ENCODE data around the gene RPS24.
"Not testable (repeated sequence)": the region's sequence is repeated elsewhere in the genome, so short reads cannot be mapped to it uniquely, and the experiment has no call there.

Gene RPS24
- long read RNA-seq, donor 1, transcript RPS24-211 (1 exons, 2,146 nt): minor isoform, 728 of 5,458 reads
- long read RNA-seq, donor 1, transcript RPS24-207 (3 exons, 1,104 nt): minor isoform, 220 of 5,458 reads
- long read RNA-seq, donor 1, transcript RPS24-219 (6 exons, 684 nt): major isoform, 1,793 of 5,458 reads
- long read RNA-seq, donor 1, transcript RPS24-210 (4 exons, 1,008 nt): minor isoform, 208 of 5,458 reads
- long read RNA-seq, donor 1, partial matches to known transcripts: 1,513 of 5,458 reads
- long read RNA-seq, donor 1, other reads (novel, unspliced or antisense): 875 of 5,458 reads
- long read RNA-seq, donor 2, transcript RPS24-210 (4 exons, 1,008 nt): minor isoform, 99 of 3,356 reads
- long read RNA-seq, donor 2, transcript RPS24-219 (6 exons, 684 nt): major isoform, 1,171 of 3,356 reads
- long read RNA-seq, donor 2, transcript RPS24-207 (3 exons, 1,104 nt): minor isoform, 127 of 3,356 reads
- long read RNA-seq, donor 2, transcript RPS24-211 (1 exons, 2,146 nt): minor isoform, 439 of 3,356 reads
- long read RNA-seq, donor 2, partial matches to known transcripts: 937 of 3,356 reads
- long read RNA-seq, donor 2, other reads (novel, unspliced or antisense): 514 of 3,356 reads
- long read RNA-seq, donor 3, transcript RPS24-219 (6 exons, 684 nt): major isoform, 484 of 1,465 reads
- long read RNA-seq, donor 3, transcript RPS24-210 (4 exons, 1,008 nt): minor isoform, 54 of 1,465 reads
- long read RNA-seq, donor 3, transcript RPS24-207 (3 exons, 1,104 nt): minor isoform, 37 of 1,465 reads
- long read RNA-seq, donor 3, transcript RPS24-211 (1 exons, 2,146 nt): minor isoform, 274 of 1,465 reads
- long read RNA-seq, donor 3, partial matches to known transcripts: 347 of 1,465 reads
- long read RNA-seq, donor 3, other reads (novel, unspliced or antisense): 241 of 1,465 reads
- long read RNA-seq, donor 4, transcript RPS24-207 (3 exons, 1,104 nt): minor isoform, 148 of 2,781 reads
- long read RNA-seq, donor 4, transcript RPS24-210 (4 exons, 1,008 nt): minor isoform, 124 of 2,781 reads
- long read RNA-seq, donor 4, transcript RPS24-211 (1 exons, 2,146 nt): minor isoform, 331 of 2,781 reads
- long read RNA-seq, donor 4, transcript RPS24-219 (6 exons, 684 nt): major isoform, 853 of 2,781 reads
- long read RNA-seq, donor 4, partial matches to known transcripts: 805 of 2,781 reads
- long read RNA-seq, donor 4, other reads (novel, unspliced or antisense): 448 of 2,781 reads
- long read RNA-seq, donor 5, transcript RPS24-211 (1 exons, 2,146 nt): minor isoform, 636 of 3,424 reads
- long read RNA-seq, donor 5, transcript RPS24-214 (5 exons, 634 nt): minor isoform, 108 of 3,424 reads
- long read RNA-seq, donor 5, transcript RPS24-219 (6 exons, 684 nt): major isoform, 1,271 of 3,424 reads
- long read RNA-seq, donor 5, transcript RPS24-207 (3 exons, 1,104 nt): minor isoform, 98 of 3,424 reads
- long read RNA-seq, donor 5, partial matches to known transcripts: 656 of 3,424 reads
- long read RNA-seq, donor 5, other reads (novel, unspliced or antisense): 564 of 3,424 reads
- long read RNA-seq, donor 6, transcript RPS24-210 (4 exons, 1,008 nt): minor isoform, 66 of 2,530 reads
- long read RNA-seq, donor 6, transcript RPS24-211 (1 exons, 2,146 nt): minor isoform, 338 of 2,530 reads
- long read RNA-seq, donor 6, transcript RPS24-207 (3 exons, 1,104 nt): minor isoform, 77 of 2,530 reads
- long read RNA-seq, donor 6, transcript RPS24-219 (6 exons, 684 nt): major isoform, 807 of 2,530 reads
- long read RNA-seq, donor 6, partial matches to known transcripts: 774 of 2,530 reads
- long read RNA-seq, donor 6, other reads (novel, unspliced or antisense): 401 of 2,530 reads
- long read RNA-seq, donor 7, transcript RPS24-219 (6 exons, 684 nt): major isoform, 1,435 of 4,197 reads
- long read RNA-seq, donor 7, transcript RPS24-210 (4 exons, 1,008 nt): minor isoform, 144 of 4,197 reads
- long read RNA-seq, donor 7, transcript RPS24-211 (1 exons, 2,146 nt): minor isoform, 501 of 4,197 reads
- long read RNA-seq, donor 7, transcript RPS24-214 (5 exons, 634 nt): minor isoform, 131 of 4,197 reads
- long read RNA-seq, donor 7, partial matches to known transcripts: 1,159 of 4,197 reads
- long read RNA-seq, donor 7, other reads (novel, unspliced or antisense): 698 of 4,197 reads
- long read RNA-seq, donor 8, transcript RPS24-219 (6 exons, 684 nt): major isoform, 839 of 2,519 reads
- long read RNA-seq, donor 8, transcript RPS24-214 (5 exons, 634 nt): minor isoform, 68 of 2,519 reads
- long read RNA-seq, donor 8, transcript RPS24-211 (1 exons, 2,146 nt): minor isoform, 479 of 2,519 reads
- long read RNA-seq, donor 8, transcript RPS24-210 (4 exons, 1,008 nt): minor isoform, 86 of 2,519 reads
- long read RNA-seq, donor 8, partial matches to known transcripts: 571 of 2,519 reads
- long read RNA-seq, donor 8, other reads (novel, unspliced or antisense): 417 of 2,519 reads

GRCh38 chr10:78033637-78034470, at the start of gene RPS24:
Gene RPS24, plus strand, starts transcription at chr10:78033863. Its CDS starts 39 bp downstream, at chr10:78033902.
- DNase-seq: peak; percentile 97

- DNase-seq: no peak
Observed at GRCh38 chr10:77984986-77985385, 48.7 kb upstream of the RPS24 start.

- no peak for DNase-seq
Observed at GRCh38 chr10:77987671-77988255, 45.9 kb upstream of the RPS24 start.

- no peak for DNase-seq
Observed at GRCh38 chr10:77989081-77989724, 44.5 kb upstream of the RPS24 start.

GRCh38 chr10:77993620-77994019, 40.0 kb upstream of the RPS24 start:
- DNase-seq: no peak

- DNase-seq: not testable (repeated sequence)
Observed at GRCh38 chr10:77998780-77999179, 34.9 kb upstream of the RPS24 start.

- DNase-seq: no peak
Observed at GRCh38 chr10:78000206-78000605, 33.5 kb upstream of the RPS24 start.

GRCh38 chr10:78000956-78001472, 32.6 kb upstream of the RPS24 start:
- DNase-seq: no peak

- no peak for DNase-seq
Observed at GRCh38 chr10:78002541-78003288, 30.9 kb upstream of the RPS24 start.

- DNase-seq: no peak
Observed at GRCh38 chr10:78004215-78005026, 29.2 kb upstream of the RPS24 start.

GRCh38 chr10:78007172-78007571, 26.5 kb upstream of the RPS24 start:
- no peak for DNase-seq

- no peak for DNase-seq
Observed at GRCh38 chr10:78009662-78010061, 24.0 kb upstream of the RPS24 start.

GRCh38 chr10:78010278-78010677, 23.4 kb upstream of the RPS24 start:
- DNase-seq: no peak

GRCh38 chr10:78011065-78011464, 22.6 kb upstream of the RPS24 start:
- no peak for DNase-seq

GRCh38 chr10:78013564-78013963, 20.1 kb upstream of the RPS24 start:
- DNase-seq: no peak

- no peak for DNase-seq
Observed at GRCh38 chr10:78015546-78015945, 18.1 kb upstream of the RPS24 start.
